GM12878 (cell line): ENCODE measurements around the gene LAYN. TPM values are rescaled to one million over a fixed set of nuclear protein-coding genes. Genes with fewer than 3 reads are reported as not detected.

Experiments used
- ATAC-seq: fragments of 200-7000 bp; cut with Tn5 transposase; 3 replicates; pipeline ENCODE4 v1.9.1; 2020; ENCODE audit warnings: mild to moderate bottlenecking, moderate library complexity
- BruUV-seq: library from RNA; stranded (reverse); fragments of 400-500 nt; replicated peaks from 2 replicates; lab custom pipeline; 2021; lab: Mats Ljungman, UMichigan
- CTCF ChIA-PET: fragments of 300-600 bp; sonication (Branson Sonifier 250); formaldehyde crosslinking; extraction: SDS; loops from one replicate; lab custom pipeline; 2021; ENCODE audit warnings: inconsistent platforms; lab: Yijun Ruan, JAX
- POLR2A ChIA-PET: fragments of 350-600 bp; formaldehyde crosslinking; extraction: SDS; loops from one replicate; lab custom pipeline; 2021; ENCODE audit warnings: inconsistent platforms; lab: Charles Lee
- RAD21 ChIA-PET: fragments of 300-600 bp; sonication (Branson Sonifier 250); formaldehyde crosslinking; loops from one replicate; lab custom pipeline; 2023; ENCODE audit warnings: antibody characterized with exemption; ENCODE audit not compliant: unreplicated experiment; lab: Charles Lee
- SMC1A ChIA-PET: fragments of 300-600 bp; sonication (Branson Sonifier 250); formaldehyde crosslinking; loops from one replicate; lab custom pipeline; 2023; ENCODE audit not compliant: unreplicated experiment, uncharacterized antibody; lab: Charles Lee
- DNase-seq: peaks from one replicate; pipeline ENCODE4 v3.0.0-alpha.2; 2011; ENCODE audit warnings: low read depth, low spot score
- FAIRE-seq: peaks from 3 replicates; lab custom pipeline; 2011; peaks lifted over from hg19 to GRCh38; lab: Jason Lieb, UNC
- H2AFZ ChIP-seq: 2 replicates; pipeline ENCODE4 v1.6.0; 2011; ENCODE audit warnings: low read depth, low read length, control low read depth; ENCODE audit not compliant: control insufficient read depth
- H3K27ac ChIP-seq: 2 replicates; pipeline ENCODE4 v1.5.1; 2011; ENCODE audit warnings: control low read depth; ENCODE audit not compliant: control insufficient read depth, insufficient read depth
- H3K27me3 ChIP-seq, 2 experiments: replicated peaks in 1 of 2; 2 replicates each; pipeline versions ENCODE4 v1.6.0 to v1.6.1; 2011; ENCODE audit warnings: low read length in 1 of 2; ENCODE audit not compliant: control insufficient read depth in 2 of 2, insufficient read depth in 2 of 2
- H3K36me3 ChIP-seq, 2 experiments: 2 replicates each; pipeline ENCODE4 v1.5.1; 2011; ENCODE audit warnings: low read length in 1 of 2; ENCODE audit not compliant: control insufficient read depth in 2 of 2, insufficient read depth in 2 of 2
- H3K4me1 ChIP-seq: 2 replicates; pipeline ENCODE4 v1.6.1; 2011; ENCODE audit warnings: mild to moderate bottlenecking, low read length, moderate library complexity, mixed read lengths; ENCODE audit not compliant: control insufficient read depth, insufficient read depth
- H3K4me2 ChIP-seq: 2 replicates; pipeline ENCODE4 v1.6.0; 2011; ENCODE audit warnings: control low read depth; ENCODE audit not compliant: control insufficient read depth, insufficient read depth
- H3K4me3 ChIP-seq: fragments of 200-600 bp; sonication (generic); 2 replicates; pipeline ENCODE4 v1.5.1; 2016
- H3K79me2 ChIP-seq: 2 replicates; pipeline ENCODE4 v1.6.0; 2011; ENCODE audit warnings: low read length; ENCODE audit not compliant: control insufficient read depth, insufficient read depth
- H3K9ac ChIP-seq: 2 replicates; pipeline ENCODE4 v1.8.0; 2011; ENCODE audit warnings: low read length, control low read depth, mixed read lengths; ENCODE audit not compliant: control insufficient read depth, insufficient read depth
- H3K9me3 ChIP-seq: replicated peaks from 3 replicates; pipeline ENCODE4 v1.5.1; 2011; ENCODE audit warnings: mild to moderate bottlenecking, low read length; ENCODE audit not compliant: control insufficient read depth, insufficient read depth
- H4K20me1 ChIP-seq: 2 replicates; pipeline ENCODE4 v1.6.0; 2011; ENCODE audit not compliant: control insufficient read depth, insufficient read depth
- ASH2L ChIP-seq: fragments of 300-600, 200-600 bp; sonication (generic); IDR thresholded peaks from 2 replicates; pipeline ENCODE4 v1.6.1; 2017; ENCODE audit warnings: low read depth, mild to moderate bottlenecking, borderline replicate concordance
- EP300 ChIP-seq, 2 experiments: fragments of 150-350 bp in 1 of 2; IDR thresholded peaks; 2 replicates each; pipeline ENCODE4 v1.6.1; 2011 to 2012; ENCODE audit warnings: low read depth in 2 of 2, low read length in 2 of 2, borderline replicate concordance in 1 of 2, improper control_type of control experiment in 1 of 2, inconsistent platforms in 1 of 2; ENCODE audit not compliant: control insufficient read depth in 1 of 2
- ESRRA ChIP-seq: IDR thresholded peaks from 2 replicates; pipeline ENCODE4 v1.6.1; 2012; ENCODE audit warnings: mild to moderate bottlenecking, low read length, improper control_type of control experiment
- HCFC1 ChIP-seq: fragments of 150-350 bp; IDR thresholded peaks from 2 replicates; pipeline ENCODE4 v1.6.1; 2014; ENCODE audit warnings: low read length
- IKZF2 ChIP-seq, 2 experiments: fragments of 450-650 bp; IDR thresholded peaks; 2 replicates each; pipeline ENCODE4 v1.6.1; 2017; ENCODE audit warnings: mild to moderate bottlenecking in 2 of 2, moderate library complexity in 2 of 2
- MEF2A ChIP-seq: IDR thresholded peaks from 2 replicates; pipeline ENCODE4 v1.6.1; 2011; ENCODE audit warnings: low read depth, mild to moderate bottlenecking, low read length, moderate library complexity; ENCODE audit not compliant: insufficient read depth
- MXI1 ChIP-seq: fragments of 150-350 bp; IDR thresholded peaks from 2 replicates; pipeline ENCODE4 v1.6.1; 2011; ENCODE audit warnings: low read depth, mild to moderate bottlenecking, inconsistent platforms, low read length, improper control_type of control experiment
- MYC ChIP-seq: IDR thresholded peaks from 2 replicates; pipeline ENCODE4 v1.6.1; 2011; ENCODE audit warnings: mild to moderate bottlenecking, low read length, moderate library complexity, inconsistent platforms; ENCODE audit not compliant: insufficient read depth, insufficient replicate concordance, insufficient read length, severe bottlenecking
- RFX5 ChIP-seq: IDR thresholded peaks from 2 replicates; pipeline ENCODE4 v1.6.1; 2011; ENCODE audit warnings: low read depth, low read length, improper control_type of control experiment
- SMAD5 ChIP-seq: IDR thresholded peaks from 2 replicates; pipeline ENCODE4 v1.6.1; 2016; ENCODE audit warnings: antibody characterized with exemption, low read depth
- SPI1 ChIP-seq: IDR thresholded peaks from 2 replicates; pipeline ENCODE4 v1.6.1; 2011; ENCODE audit warnings: low read depth, mild to moderate bottlenecking, low read length, moderate library complexity, borderline replicate concordance; ENCODE audit not compliant: insufficient read depth
- ZNF207 ChIP-seq: fragments of 450-650 bp; IDR thresholded peaks from 2 replicates; pipeline ENCODE4 v1.6.1; 2014; ENCODE audit warnings: antibody characterized with exemption, mild to moderate bottlenecking, borderline replicate concordance
- ZNF274 ChIP-seq: IDR thresholded peaks from one replicate; pipeline ENCODE4 v1.8.0; 2011; ENCODE audit not compliant: insufficient read length, insufficient read depth
- ZNF622 ChIP-seq: fragments of 450-650 bp; IDR thresholded peaks from 2 replicates; pipeline ENCODE4 v1.6.1; 2017; ENCODE audit warnings: mild to moderate bottlenecking, inconsistent platforms
- WGBS: methylation state at CpG from one replicate; pipeline ENCODE4 v1.1.6; 2016; ENCODE audit warnings: low lambda C conversion rate; ENCODE audit not compliant: insufficient replicate concordance, insufficient coverage; ENCODE audit errors: missing lambda C conversion rate; 5-methylcytosine and 5-hydroxymethylcytosine counted together
- in situ Hi-C: fragments of 300-500 bp; cut with MboI; formaldehyde crosslinking; loops from 9 replicates; pipeline ENCODE4 v1.14.3; 2018; ENCODE audit warnings: mixed read lengths
- intact Hi-C: fragments of 100-400 bp; cut with micrococcal nuclease; formaldehyde crosslinking; loops from one replicate; pipeline ENCODE4 v1.14.2; 2022; ENCODE audit not compliant: unreplicated experiment
- polyA plus RNA-seq, 11 experiments: library from polyadenylated mRNA; depleted of rRNA in 4 of 11; unstranded in 6 of 11; stranded (reverse) in 5 of 11; fragments of >200 nt; fragmentation: Nextera tagmentation in 4 of 11; fragmentation: Illumina TruSeq in 1 of 11; extraction: Ambion mirVana in 4 of 11; extraction: Trizol in 1 of 11; gene quantifications; 1 replicate in 1 of 11; 2 replicates in 10 of 11; pipeline versions ENCODE4 v1.2.1 to v1.2.3, GENCODE V29; 2011 to 2016; ENCODE audit warnings: inconsistent platforms in 2 of 11, missing spikeins in 2 of 11, low read depth in 1 of 11
- total RNA-seq, 4 experiments: library from RNA; depleted of rRNA in 3 of 4; stranded (reverse); fragments of >200 nt in 3 of 4; fragmentation: Illumina TruSeq in 1 of 4; extraction: Trizol in 1 of 4; gene quantifications; 2 replicates each; pipeline versions ENCODE4 v1.2.1 to v1.2.3, GENCODE V29; 2013 to 2021
- TF ChIP-seq, protein P1 (sequence below), 3 experiments: IDR thresholded peaks in 2 of 3; conservative IDR thresholded peaks in 1 of 3; 2 replicates each; pipeline ENCODE4 v1.5.1; 2011; ENCODE audit warnings: low read depth in 3 of 3, low read length in 3 of 3, mild to moderate bottlenecking in 3 of 3, control low read depth in 2 of 3, moderate library complexity in 2 of 3, inconsistent platforms in 1 of 3, mixed read lengths in 1 of 3; ENCODE audit not compliant: control insufficient read depth in 2 of 3, insufficient read depth in 1 of 3; ENCODE audit errors: extremely low read depth in 1 of 3
- TF ChIP-seq, protein P2 (sequence below): fragments of 150-350 bp; IDR thresholded peaks from 2 replicates; pipeline ENCODE4 v1.6.1; 2014; ENCODE audit warnings: mild to moderate bottlenecking, low read depth, low read length

Gene LAYN
- total and polyA plus RNA-seq, 10 of the 15 experiments (the other 5 are each of a cell fraction or from before 2014, with no cell fraction given): 0.06 to 0.14 (median 0.10) TPM; not detected in 7

DNA sequence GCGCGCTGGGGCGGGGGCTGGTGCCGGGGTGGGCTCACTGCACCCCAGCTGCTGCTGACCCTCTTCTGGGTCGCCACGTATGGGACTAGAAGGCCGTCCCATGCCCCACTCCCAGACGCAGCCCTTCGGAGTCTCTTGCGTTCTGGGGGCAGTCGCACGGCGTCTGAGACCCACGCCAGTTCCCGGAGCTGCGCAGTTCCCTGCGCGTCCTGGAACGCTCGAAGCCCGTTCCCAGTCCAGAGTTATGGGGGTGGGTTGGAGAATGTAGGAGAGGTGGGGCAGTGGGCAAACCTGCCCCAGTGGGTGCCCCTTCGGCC lies 375 bp downstream of the LAYN start:
- ATAC-seq (no peak), DNase-seq (no peak), FAIRE-seq (no peak)
- Histone ChIP-seq H3K4me3 (no peak overlapping the region), H3K4me1 (peaks cover 3% of the 10 kb centered on the region; the same call in 1 of the 2 replicates), H3K4me2 (no peak overlapping the region), H3K9ac (no peak overlapping the region), H4K20me1 (no peaks in the 10 kb centered on the region; the same call in 1 of the 2 replicates), H2AFZ (no peak overlapping the region), H3K27ac (no peak overlapping the region), H3K79me2 (no peaks in the 10 kb centered on the region), H3K27me3 (peaks cover 7 to 34% of the 10 kb centered on the region in 2 experiments), H3K9me3 (no peaks in the 10 kb centered on the region; the same call in 2 of the 3 replicates), H3K36me3 (no peaks in the 10 kb centered on the region)
- intact Hi-C loops: no loop called here
- in situ Hi-C loops: no loop called here
- POLR2A ChIA-PET: no interaction called here
- no TSS peak for BruUV-seq
- 56% methylated on average over 16 of the region's 22 CpGs for WGBS
- TF ChIP-seq ZNF207: no peak
- TF ChIP-seq SPI1: no peak
- TF ChIP-seq HCFC1: no peak
- TF ChIP-seq, protein P1, sequence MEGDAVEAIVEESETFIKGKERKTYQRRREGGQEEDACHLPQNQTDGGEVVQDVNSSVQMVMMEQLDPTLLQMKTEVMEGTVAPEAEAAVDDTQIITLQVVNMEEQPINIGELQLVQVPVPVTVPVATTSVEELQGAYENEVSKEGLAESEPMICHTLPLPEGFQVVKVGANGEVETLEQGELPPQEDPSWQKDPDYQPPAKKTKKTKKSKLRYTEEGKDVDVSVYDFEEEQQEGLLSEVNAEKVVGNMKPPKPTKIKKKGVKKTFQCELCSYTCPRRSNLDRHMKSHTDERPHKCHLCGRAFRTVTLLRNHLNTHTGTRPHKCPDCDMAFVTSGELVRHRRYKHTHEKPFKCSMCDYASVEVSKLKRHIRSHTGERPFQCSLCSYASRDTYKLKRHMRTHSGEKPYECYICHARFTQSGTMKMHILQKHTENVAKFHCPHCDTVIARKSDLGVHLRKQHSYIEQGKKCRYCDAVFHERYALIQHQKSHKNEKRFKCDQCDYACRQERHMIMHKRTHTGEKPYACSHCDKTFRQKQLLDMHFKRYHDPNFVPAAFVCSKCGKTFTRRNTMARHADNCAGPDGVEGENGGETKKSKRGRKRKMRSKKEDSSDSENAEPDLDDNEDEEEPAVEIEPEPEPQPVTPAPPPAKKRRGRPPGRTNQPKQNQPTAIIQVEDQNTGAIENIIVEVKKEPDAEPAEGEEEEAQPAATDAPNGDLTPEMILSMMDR (IDR thresholded peaks at IDR 0.05 in 2 of 3, conservative IDR thresholded peaks at IDR 0.05 in 1 of 3; ENCODE audit: control insufficient read depth in 2 of 3, extremely low read depth in 1 of 3, insufficient read depth in 1 of 3, low read depth in 3 of 3, low read length in 3 of 3): no peak
- no peak for TF ChIP-seq MYC
- TF ChIP-seq IKZF2 (IDR thresholded peaks at IDR 0.05): no peak
- TF ChIP-seq RFX5: no peak
- TF ChIP-seq EP300 (IDR thresholded peaks at IDR 0.05; ENCODE audit: borderline replicate concordance in 1 of 2, control insufficient read depth in 1 of 2, low read depth in 2 of 2, low read length in 2 of 2): no peak
- no peak for TF ChIP-seq MXI1
- TF ChIP-seq ASH2L: no peak
- no peak for TF ChIP-seq ESRRA
- no peak for TF ChIP-seq MEF2A
- TF ChIP-seq ZNF274: no peak
- no peak for TF ChIP-seq ZNF622
- TF ChIP-seq, protein P2, sequence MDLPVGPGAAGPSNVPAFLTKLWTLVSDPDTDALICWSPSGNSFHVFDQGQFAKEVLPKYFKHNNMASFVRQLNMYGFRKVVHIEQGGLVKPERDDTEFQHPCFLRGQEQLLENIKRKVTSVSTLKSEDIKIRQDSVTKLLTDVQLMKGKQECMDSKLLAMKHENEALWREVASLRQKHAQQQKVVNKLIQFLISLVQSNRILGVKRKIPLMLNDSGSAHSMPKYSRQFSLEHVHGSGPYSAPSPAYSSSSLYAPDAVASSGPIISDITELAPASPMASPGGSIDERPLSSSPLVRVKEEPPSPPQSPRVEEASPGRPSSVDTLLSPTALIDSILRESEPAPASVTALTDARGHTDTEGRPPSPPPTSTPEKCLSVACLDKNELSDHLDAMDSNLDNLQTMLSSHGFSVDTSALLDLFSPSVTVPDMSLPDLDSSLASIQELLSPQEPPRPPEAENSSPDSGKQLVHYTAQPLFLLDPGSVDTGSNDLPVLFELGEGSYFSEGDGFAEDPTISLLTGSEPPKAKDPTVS: no peak
- TF ChIP-seq SMAD5: no peak
- CTCF ChIA-PET: no interaction called here
- RAD21 ChIA-PET: no interaction called here
- SMC1A ChIA-PET: interaction anchor here (1.1 kb wide), 1 partner anchor 23 kb away, joined by 3 read pairs; no protein-coding TSS in a partner anchor
